Chondrocyte (in vitro differentiated cells): ENCODE results near the gene ERCC2. TPM values are rescaled to one million over a fixed set of nuclear protein-coding genes. Genes with fewer than 3 reads are reported as not detected.
"Not testable (repeated sequence)": the region's sequence is repeated elsewhere in the genome, so short reads cannot be mapped to it uniquely, and the experiment has no call there.

ENCODE experiments used
- DNase-seq: peaks from one replicate; pipeline ENCODE4 v3.0.0; 2021; ENCODE audit warnings: mixed read lengths, low spot score
- H3K27ac Mint-ChIP-seq: one replicate; pipeline ENCODE4 v1.8.0; 2021; ENCODE audit warnings: mild to moderate bottlenecking, moderate library complexity, mixed read lengths; ENCODE audit not compliant: unreplicated experiment
- H3K27me3 Mint-ChIP-seq: 2 replicates; pipeline ENCODE4 v1.8.0; 2021; ENCODE audit warnings: low read depth, mixed read lengths
- H3K36me3 Mint-ChIP-seq: 2 replicates; pipeline ENCODE4 v1.8.0; 2021; ENCODE audit warnings: low read depth, mixed read lengths
- H3K4me1 Mint-ChIP-seq: 2 replicates; pipeline ENCODE4 v1.8.0; 2021; ENCODE audit warnings: low read depth, mild to moderate bottlenecking, mixed read lengths
- H3K4me3 Mint-ChIP-seq: one replicate; pipeline ENCODE4 v1.8.0; 2021; ENCODE audit warnings: mild to moderate bottlenecking, moderate library complexity, mixed read lengths; ENCODE audit not compliant: unreplicated experiment
- H3K9me3 Mint-ChIP-seq: 2 replicates; pipeline ENCODE4 v1.8.0; 2021; ENCODE audit warnings: low read depth, mixed read lengths
- CTCF ChIP-seq: fragments of 200-600 bp; sonication (generic); IDR thresholded peaks from 2 replicates; pipeline ENCODE4 v1.5.0; 2021; ENCODE audit warnings: antibody characterized with exemption, mild to moderate bottlenecking, moderate library complexity
- total RNA-seq: library from RNA; stranded (reverse); gene quantifications from 3 replicates; pipeline ENCODE4 v1.2.1, GENCODE V29; 2021

ERCC2 gene
- total RNA-seq, 1 donor from 2014 or later: 29.6 TPM

DNA sequence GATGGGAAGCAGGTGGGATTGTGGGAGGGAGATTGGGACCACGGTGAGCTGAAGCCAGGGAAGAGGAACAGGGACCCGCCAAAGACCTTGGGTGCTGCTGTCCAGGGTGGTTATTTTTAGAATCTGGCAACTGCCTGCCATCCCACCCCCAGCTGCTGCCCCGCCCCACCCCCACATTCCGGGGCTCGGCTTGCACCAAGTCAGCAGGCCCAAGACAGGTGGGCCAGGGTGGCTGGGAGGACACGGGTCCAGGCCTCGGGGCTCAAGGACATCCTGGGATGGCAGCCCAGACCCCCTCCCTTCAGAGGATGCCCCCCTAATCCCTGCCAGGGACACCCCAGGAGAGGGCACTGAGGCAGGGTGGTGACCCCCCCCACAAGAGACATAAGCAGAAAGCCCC is 48.5 kb downstream of the ERCC2 start:
- H3K36me3 Mint-ChIP-seq: no peaks in the 10 kb centered on the region
- TF ChIP-seq CTCF: no peak
- no peak overlapping the region for H3K27ac Mint-ChIP-seq
- no peaks in the 10 kb centered on the region for H3K9me3 Mint-ChIP-seq
- H3K27me3 Mint-ChIP-seq: peaks cover 10% of the 10 kb centered on the region
- no peak for DNase-seq
- H3K4me3 Mint-ChIP-seq: no peak overlapping the region
- H3K4me1 Mint-ChIP-seq: peaks cover 12% of the 10 kb centered on the region

DNA sequence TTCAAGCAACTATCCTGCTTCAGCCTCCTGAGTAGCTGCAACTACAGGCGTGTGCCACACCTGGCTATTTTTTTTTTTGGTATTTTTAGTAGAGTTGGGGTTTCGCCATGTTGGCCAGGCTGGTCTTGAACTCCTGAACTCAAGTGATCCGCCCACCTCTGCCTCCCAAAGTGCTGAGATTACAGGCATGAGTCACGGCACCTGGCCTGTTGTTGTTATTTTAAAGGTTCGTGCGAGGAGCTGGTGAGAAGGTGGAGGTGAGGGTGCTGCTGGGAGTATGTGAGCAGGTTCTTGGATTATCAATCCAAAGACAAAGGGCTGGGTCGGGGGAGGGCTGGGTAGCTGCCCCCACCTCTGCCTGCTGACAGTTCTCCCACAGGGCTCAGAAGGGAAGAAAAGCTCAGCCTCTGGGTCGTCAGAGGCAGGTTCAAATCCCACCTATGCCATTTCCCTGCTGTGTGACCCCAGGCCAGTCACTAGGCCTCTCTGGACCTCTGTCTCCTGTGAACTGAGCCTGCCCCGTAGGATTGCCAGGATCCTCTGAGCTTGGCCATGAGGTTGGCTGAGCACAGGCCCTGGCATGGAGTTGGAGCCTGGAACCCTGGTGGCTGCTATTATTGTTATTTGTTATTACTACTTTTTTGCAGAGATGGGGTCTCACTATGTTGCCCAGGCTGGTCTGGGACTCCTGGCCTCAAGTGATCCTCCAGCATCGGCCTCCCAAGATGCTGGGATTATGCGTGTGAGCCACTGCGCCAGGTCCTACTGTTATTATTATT is 49.2 kb downstream of the ERCC2 start:
- H3K9me3 Mint-ChIP-seq: no peaks in the 10 kb centered on the region
- H3K4me1 Mint-ChIP-seq: peaks cover 8% of the 10 kb centered on the region
- TF ChIP-seq CTCF: no peak
- peaks cover 16% of the 10 kb centered on the region for H3K27me3 Mint-ChIP-seq
- H3K27ac Mint-ChIP-seq: no peak overlapping the region
- H3K4me3 Mint-ChIP-seq: no peak overlapping the region
- no peaks in the 10 kb centered on the region for H3K36me3 Mint-ChIP-seq
- DNase-seq: no peak

DNA sequence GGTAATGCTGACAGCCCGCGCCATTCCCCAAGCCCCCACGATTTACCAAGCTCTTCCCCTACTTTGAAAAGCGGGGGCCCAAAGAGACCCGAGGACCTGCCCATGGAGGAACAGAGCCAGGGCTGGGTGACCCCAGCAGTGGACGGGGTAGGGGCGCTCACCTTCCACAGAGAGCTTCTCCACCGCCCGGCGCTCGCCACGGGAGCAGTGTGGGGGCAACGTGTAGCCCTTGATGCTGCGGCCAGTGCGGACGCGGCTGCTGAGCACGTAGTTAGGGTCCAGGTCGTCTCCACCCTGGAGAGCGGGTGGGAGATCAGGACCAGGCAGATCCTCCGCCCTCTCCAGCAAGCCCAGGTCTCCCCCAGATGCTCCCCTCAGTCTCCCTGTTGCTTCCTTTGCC is 55.1 kb downstream of the ERCC2 start:
- H3K4me1 Mint-ChIP-seq: no peaks in the 10 kb centered on the region
- no peak overlapping the region for H3K27ac Mint-ChIP-seq
- H3K36me3 Mint-ChIP-seq: no peaks in the 10 kb centered on the region
- peaks cover 31% of the 10 kb centered on the region for H3K27me3 Mint-ChIP-seq
- DNase-seq: no peak
- no peak overlapping the region for H3K4me3 Mint-ChIP-seq
- no peak for TF ChIP-seq CTCF
- no peaks in the 10 kb centered on the region for H3K9me3 Mint-ChIP-seq

DNA sequence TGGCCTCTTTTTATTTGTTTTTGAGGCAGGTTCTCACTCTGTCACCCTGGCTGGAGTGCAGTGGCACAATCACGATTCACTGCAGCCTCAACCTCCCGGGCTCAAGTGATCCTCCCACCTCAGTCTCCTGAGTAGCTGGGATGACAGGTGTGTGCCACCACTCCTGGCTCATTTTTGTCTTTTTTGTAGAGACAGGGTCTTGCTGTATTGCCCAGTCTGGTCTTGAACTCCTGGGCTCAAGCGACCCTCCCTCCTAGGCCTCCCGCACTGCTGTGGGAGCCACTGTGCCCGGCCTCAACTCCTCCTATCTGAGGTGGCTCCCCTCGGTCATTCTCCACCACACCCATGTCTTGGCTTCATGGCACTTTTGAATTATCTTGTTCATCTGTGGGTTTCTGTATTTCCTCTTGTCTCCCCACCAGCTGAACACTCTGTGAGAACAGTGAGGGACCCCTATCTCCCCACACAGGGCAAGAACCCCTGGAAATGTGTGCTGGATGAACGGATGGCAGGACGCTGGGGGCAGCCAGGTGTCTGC is 55.6 kb downstream of the ERCC2 start:
- no peak overlapping the region for H3K27ac Mint-ChIP-seq
- TF ChIP-seq CTCF: no peak
- H3K4me3 Mint-ChIP-seq: no peak overlapping the region
- DNase-seq: no peak
- H3K27me3 Mint-ChIP-seq: peaks cover 31% of the 10 kb centered on the region
- H3K4me1 Mint-ChIP-seq: no peaks in the 10 kb centered on the region
- no peaks in the 10 kb centered on the region for H3K9me3 Mint-ChIP-seq
- no peaks in the 10 kb centered on the region for H3K36me3 Mint-ChIP-seq

DNA sequence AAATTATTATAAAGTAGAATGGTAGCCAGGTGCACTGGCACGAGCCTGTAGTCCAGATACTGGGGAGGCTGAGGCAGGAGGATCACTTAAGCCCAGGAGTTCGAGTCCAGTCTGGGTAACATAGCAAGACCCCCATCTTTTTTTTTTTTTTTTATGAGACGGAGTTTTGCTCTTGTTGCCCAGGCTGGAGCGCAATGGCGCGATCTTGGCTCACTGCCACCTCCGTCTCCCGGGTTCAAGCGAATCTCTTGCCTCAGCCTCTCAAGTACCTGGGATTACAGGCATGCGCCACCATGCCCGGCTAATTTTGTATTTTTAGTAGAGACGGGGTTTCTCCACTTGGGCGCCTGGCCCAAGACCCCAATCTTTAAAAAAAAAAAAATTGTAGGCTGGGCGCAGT is 58.1 kb downstream of the ERCC2 start:
- H3K36me3 Mint-ChIP-seq, H3K9me3 Mint-ChIP-seq, H3K4me1 Mint-ChIP-seq, DNase-seq, H3K4me3 Mint-ChIP-seq, H3K27ac Mint-ChIP-seq: not testable (repeated sequence)
- H3K27me3 Mint-ChIP-seq: peaks cover 23% of the 10 kb centered on the region

DNA sequence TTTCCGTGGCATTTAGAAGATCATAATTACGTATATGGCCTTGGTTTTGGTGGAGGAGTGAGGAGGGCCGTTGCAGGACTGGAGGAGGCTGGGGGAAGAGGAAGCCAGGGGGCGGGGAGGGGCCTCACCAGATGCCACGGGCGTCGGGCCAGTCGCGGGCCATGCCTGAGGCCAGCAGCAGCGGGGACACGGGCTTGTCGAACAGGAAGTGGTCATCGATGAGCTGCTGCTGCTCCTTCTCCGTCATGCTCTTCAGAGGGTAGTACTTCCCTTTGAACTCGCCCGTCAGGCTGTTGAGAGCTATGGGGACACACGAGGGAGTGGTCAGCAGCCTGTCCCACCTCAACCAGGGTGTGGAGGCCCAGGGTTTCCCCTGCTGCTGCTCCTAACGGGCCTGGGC is 58.8 kb downstream of the ERCC2 start:
- no peaks in the 10 kb centered on the region for H3K9me3 Mint-ChIP-seq
- no peaks in the 10 kb centered on the region for H3K4me1 Mint-ChIP-seq
- DNase-seq: no peak
- H3K27ac Mint-ChIP-seq: no peak overlapping the region
- H3K27me3 Mint-ChIP-seq: peaks cover 19% of the 10 kb centered on the region
- no peaks in the 10 kb centered on the region for H3K36me3 Mint-ChIP-seq
- no peak for TF ChIP-seq CTCF
- H3K4me3 Mint-ChIP-seq: no peak overlapping the region

- H3K27me3 Mint-ChIP-seq, DNase-seq, H3K4me3 Mint-ChIP-seq, H3K36me3 Mint-ChIP-seq, H3K27ac Mint-ChIP-seq, H3K9me3 Mint-ChIP-seq, H3K4me1 Mint-ChIP-seq: not testable (repeated sequence)
Measured at GRCh38 chr19:45309322-45309721, 61.1 kb downstream of the ERCC2 start.
